ENCODE results near the gene AREG.

The AREG gene

GRCh38 chr4:74464291-74464690 is 19.4 kb downstream of the AREG start:
- DNase-seq, result no peak

DNA sequence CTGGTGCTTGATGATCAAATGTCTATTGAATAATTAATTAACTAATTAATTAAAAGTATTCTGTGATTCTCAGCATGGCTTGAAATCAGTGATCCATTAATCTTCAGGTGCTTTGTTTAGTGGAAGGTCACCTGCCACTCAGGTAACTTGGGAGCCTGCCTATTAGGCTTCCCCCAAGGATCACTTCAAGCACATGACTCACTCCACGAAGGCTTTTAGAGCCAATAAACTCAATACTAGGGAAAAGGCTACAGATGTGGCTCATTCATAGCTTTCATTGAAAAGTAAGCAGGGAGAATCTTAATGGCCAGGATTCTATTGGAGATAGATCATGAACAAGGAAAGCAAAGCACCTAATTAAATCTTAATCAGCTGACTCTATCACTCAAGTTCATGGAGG is 21.3 kb downstream of the AREG start:
- DNase-seq, result no peak

GRCh38 chr4:74471264-74471663 is 26.3 kb downstream of the AREG start:
- no peak for DNase-seq

DNA sequence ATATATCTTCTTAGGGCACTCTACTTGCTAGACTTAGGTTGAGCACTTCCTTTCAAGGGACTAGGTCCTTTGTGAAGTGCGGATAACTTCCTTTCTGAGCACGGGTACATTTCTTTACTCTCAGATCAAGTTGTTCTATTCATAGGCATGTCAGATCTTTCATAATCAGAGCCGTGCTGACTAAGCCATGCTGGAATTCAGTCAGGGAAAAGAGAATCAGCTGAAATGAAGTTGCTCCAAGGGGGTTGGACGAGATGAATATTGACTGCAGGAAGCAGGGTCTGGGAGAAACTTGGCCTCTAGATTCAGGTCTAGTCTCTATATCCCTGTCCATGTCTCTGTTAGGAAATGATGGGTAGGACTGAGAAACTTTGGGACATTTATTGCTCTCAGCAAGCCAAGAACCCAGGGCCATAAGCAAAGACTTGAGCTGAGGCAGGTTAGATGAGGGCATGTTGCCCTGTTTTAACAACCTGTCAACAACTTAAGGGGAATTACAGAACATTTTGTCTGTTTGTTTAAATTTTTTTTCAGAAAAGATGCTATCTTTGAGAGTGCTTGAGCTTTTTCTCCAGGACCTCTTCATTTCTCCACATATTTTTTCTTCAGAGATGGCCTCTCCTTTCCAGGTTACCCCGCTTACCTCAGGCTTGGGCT is 28.3 kb downstream of the AREG start:
- no peak for DNase-seq

GRCh38 chr4:74474345-74475090 is 29.6 kb downstream of the AREG start:
- no peak for DNase-seq

DNA sequence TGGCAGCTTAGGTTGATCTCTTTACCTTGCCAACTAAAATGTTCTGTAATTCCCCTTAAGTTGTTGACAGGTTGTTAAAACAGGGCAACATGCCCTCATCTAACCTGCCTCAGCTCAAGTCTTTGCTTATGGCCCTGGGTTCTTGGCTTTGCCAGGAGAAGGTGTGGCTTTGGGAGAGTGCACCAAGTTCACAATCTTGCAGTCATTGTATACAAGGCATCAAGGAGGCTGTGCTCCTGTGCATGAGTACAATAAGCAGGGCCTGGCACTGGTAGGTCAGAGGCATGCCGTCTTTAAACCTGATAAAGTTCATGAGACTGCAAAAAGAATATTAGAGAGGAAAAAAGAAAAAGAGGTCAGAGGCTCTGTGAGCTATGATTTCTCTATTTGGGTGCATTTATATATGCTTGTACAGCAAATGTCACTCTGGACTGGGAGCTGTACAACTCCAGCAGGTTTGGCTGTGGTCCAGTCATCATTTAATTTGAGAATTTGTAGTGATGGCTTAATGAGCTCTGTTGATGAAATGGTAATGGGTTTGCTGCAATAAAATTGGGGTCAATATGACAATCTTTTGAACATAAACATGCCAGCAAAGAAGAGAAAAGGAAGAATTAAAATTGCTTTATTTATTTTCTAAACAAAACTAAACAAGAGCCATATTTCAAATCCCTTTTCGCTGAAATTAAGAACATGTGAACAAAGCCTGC is 30.3 kb downstream of the AREG start:
- DNase-seq, result no peak

- DNase-seq, result no peak
Measured at GRCh38 chr4:74475946-74476345, 31.0 kb downstream of the AREG start.

DNA sequence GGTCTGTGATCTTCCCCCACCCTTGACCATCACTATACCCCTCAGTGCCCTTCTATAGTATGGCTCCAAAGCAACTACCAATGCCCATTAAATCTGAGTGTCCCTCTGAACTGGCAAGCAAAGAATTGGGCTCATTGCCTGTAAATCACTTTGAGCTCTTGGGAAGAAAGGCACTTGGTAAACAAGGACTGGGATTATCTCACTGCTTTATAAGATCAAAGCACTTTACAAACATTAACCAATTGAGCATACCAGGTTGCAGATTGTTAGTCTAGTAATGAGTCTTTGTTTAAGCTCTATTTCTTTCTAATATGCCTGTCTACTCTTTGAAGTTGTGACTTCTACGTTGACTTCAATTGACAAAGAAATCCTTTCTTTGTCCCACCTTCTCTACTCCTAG is 34.1 kb downstream of the AREG start:
- DNase-seq, result no peak

DNA sequence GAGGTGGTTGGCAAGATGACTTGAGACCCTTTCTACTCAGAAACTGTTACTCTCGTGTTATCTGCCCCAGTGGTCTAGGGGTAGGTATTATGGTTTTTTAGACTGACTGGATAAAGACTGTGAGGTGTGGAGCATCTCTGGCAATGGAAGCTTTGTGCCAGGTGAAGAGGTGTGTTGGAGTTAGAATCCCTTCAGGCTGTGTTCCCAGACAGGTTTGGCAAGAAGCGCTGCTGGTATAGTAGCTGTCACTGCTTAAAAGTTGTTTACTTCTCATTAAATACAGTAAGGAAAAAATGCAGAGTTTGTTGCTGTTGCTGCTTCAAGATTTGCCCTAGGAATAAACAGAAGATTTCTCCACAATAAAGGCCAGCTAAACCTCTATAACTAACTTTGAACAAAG is 35.3 kb downstream of the AREG start:
- DNase-seq, result no peak

DNA sequence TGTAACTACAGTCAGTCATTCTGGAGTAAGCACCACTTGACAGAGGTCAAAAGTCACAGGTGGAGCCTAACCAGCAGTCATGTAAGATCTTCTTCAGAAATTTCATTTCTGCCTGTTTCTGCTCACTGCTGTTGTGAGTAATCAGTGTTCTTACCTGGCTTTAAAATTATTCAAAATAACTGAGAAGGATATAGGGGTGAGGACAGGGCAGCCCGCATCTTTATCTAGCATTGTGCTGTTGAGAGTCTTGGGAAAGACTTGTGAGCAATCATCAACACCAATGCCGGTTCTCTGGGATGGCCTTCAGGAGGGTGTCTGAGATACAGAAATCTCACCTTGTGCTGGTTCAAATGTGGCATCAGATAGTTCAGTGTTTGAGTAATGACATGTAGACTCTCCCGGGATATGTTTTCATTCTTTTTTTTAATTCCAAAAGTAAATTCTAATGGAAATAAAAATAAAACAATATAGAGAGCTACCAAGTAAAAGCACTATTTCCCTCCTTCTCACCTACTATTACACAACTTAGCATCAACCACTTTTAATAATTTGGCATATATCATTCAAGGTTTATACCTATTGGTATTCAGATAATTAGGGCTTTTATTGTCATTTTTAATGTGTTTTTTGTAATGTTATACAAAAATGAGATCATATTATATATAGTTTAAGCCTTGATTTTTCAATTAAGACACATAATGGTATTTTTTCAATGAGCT is 37.1 kb downstream of the AREG start:
- no peak for DNase-seq

- DNase-seq, result no peak
Measured at GRCh38 chr4:74483226-74483911, 38.4 kb downstream of the AREG start.

GRCh38 chr4:74486905-74487304 is 42.0 kb downstream of the AREG start:
- no peak for DNase-seq

- no peak for DNase-seq
Measured at GRCh38 chr4:74487771-74488170, 42.8 kb downstream of the AREG start.

DNA sequence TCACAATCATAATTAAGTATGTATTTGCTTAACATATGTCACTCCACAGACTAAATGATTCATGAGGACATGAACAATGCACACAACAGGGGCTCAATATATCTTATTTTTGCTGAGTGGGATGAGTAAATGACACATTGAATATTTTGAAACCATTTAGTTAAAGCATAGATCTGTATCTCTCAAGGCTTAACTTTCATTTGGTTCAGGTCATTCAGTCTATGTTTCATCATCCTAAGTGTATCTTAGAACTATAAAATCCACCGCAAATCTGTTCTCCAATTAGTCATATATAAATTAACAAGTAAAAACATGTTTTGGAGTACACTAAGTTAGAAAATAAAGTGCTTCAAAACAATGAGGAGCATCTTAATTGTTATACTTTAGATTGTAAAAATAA is 45.8 kb downstream of the AREG start:
- no peak for DNase-seq

- no peak for DNase-seq
Measured at GRCh38 chr4:74499986-74500781, 55.2 kb downstream of the AREG start.

DNA sequence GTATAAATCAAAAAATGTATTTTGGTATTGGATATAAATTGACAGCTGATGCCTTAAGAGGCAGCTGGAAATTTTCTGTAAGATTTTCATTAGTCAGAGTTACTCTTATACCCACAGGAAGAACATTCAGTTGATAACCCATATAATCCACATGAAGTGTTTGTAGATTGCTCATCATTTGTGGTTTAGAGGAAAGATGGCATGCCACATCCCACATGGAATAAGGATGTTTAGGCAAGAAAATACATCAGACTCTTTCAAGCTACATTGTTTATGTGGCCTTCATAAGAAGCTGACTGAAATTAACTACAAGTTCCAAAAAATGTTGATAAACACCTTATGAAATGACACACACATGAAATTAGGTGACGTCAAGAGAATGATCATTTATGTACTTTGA is 56.6 kb downstream of the AREG start:
- DNase-seq, result no peak

DNA sequence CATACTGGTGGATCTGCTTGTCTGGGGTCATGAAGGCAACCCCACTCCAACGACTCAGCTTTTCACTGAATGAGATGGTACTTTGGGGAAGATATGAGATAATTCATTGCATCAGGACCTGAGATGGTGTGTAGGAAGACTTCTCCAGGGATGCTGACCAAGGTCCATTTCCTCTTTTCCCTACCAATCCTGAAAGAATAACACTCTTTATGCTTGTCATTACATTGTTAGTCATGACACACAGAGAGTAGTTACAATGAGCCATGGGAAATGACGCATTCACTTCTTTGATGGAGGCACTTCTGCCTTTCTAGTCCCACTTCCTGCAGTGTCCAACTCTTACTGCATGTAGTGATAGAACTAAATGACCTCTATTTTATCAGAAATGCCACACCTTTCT is 58.6 kb downstream of the AREG start:
- DNase-seq, result no peak

DNA sequence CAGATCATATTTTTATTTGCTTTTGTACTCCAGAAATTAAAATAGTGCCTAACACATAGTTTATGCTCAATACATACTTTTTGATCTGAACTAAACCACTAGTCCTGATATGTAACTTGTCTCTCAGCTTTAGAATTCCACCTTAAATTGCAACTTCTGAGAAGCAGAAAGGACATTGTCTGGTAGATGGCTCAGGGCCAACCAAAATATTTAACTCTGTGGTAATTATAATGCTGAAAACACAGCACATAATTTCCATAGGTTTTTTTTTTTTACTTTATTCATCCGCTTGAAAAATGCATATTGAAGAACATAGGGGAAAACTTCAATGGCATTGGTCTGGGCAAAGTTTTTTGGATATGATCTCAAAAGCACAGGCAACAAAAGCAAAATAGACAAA is 59.3 kb downstream of the AREG start:
- no peak for DNase-seq
